SU-DHL-6 (cell line): Measurements from ENCODE around the gene SHISAL1.
"Not testable (repeated sequence)": the region's sequence is repeated elsewhere in the genome, so short reads cannot be mapped to it uniquely, and the experiment has no call there.

Experiments used
- H2AFZ ChIP-seq: fragments of 200-600 bp; sonication (generic); 2 replicates; pipeline ENCODE4 v1.6.1; 2014; ENCODE audit warnings: low read depth, mild to moderate bottlenecking, moderate library complexity, mixed read lengths, antibody characterized with exemption, low read length; ENCODE audit not compliant: severe bottlenecking
- H3F3A ChIP-seq: fragments of 200-600 bp; shearing (Covaris generic); 2 replicates; pipeline ENCODE4 v1.6.0; 2016; ENCODE audit warnings: antibody characterized with exemption, mild to moderate bottlenecking; ENCODE audit not compliant: insufficient read depth
- H3K27ac ChIP-seq: fragments of 200-600 bp; sonication (generic); 2 replicates; pipeline ENCODE4 v1.5.1; 2016; ENCODE audit warnings: low read depth, mild to moderate bottlenecking, low read length, moderate library complexity, mixed read lengths
- H3K27me3 ChIP-seq: fragments of 200-600 bp; sonication (generic), shearing (Covaris generic); 2 replicates; pipeline ENCODE4 v1.6.0; 2014; ENCODE audit warnings: mild to moderate bottlenecking, low read length
- H3K36me3 ChIP-seq: fragments of 200-600 bp; sonication (generic); 2 replicates; pipeline ENCODE4 v1.6.1; 2014; ENCODE audit warnings: mild to moderate bottlenecking, low read length, mixed read lengths
- H3K4me2 ChIP-seq: fragments of 300-600, 200-600 bp; shearing (Covaris generic), sonication (generic); 2 replicates; pipeline ENCODE4 v1.6.0; 2014; ENCODE audit warnings: low read length, low read depth, mild to moderate bottlenecking; ENCODE audit not compliant: poor library complexity, severe bottlenecking
- H3K4me3 ChIP-seq: fragments of 200-600 bp; sonication (generic); 2 replicates; pipeline ENCODE4 v1.5.1; 2014; ENCODE audit warnings: antibody characterized with exemption, low read length, mild to moderate bottlenecking, mixed read lengths; ENCODE audit not compliant: insufficient read depth, poor library complexity, severe bottlenecking
- H3K79me2 ChIP-seq: fragments of 200-600 bp; sonication (generic); 2 replicates; pipeline ENCODE4 v1.6.1; 2014; ENCODE audit warnings: mild to moderate bottlenecking, low read length, moderate library complexity; ENCODE audit not compliant: insufficient read depth
- H3K9ac ChIP-seq: fragments of 200-600 bp; sonication (generic); 2 replicates; pipeline ENCODE4 v1.7.0; 2014; ENCODE audit warnings: mild to moderate bottlenecking, low read length
- H3K9me2 ChIP-seq: fragments of 200-600 bp; sonication (generic); replicated peaks from 2 replicates; pipeline ENCODE4 v1.6.1; 2014; ENCODE audit warnings: low read length; ENCODE audit not compliant: insufficient read depth
- H3K9me3 ChIP-seq: fragments of 200-600 bp; sonication (generic); 2 replicates; pipeline ENCODE4 v1.6.1; 2014; ENCODE audit warnings: low read length, mixed read lengths; ENCODE audit not compliant: insufficient read depth
- H4K20me1 ChIP-seq: fragments of 200-600 bp; sonication (generic); 2 replicates; pipeline ENCODE4 v1.6.1; 2014; ENCODE audit warnings: low read depth, mild to moderate bottlenecking, antibody characterized with exemption, low read length, moderate library complexity, mixed read lengths
- CTCF ChIP-seq: fragments of 200-600 bp; sonication (generic); IDR thresholded peaks from one replicate; pipeline ENCODE4 v1.5.1; 2017; ENCODE audit warnings: antibody characterized with exemption, mild to moderate bottlenecking, low read length, moderate library complexity; ENCODE audit not compliant: insufficient read depth, poor library complexity, severe bottlenecking
- EZH2phosphoT487 ChIP-seq: fragments of 200-600 bp; sonication (generic), shearing (Covaris generic); conservative IDR thresholded peaks from 2 replicates; pipeline ENCODE4 v1.6.1; 2018; ENCODE audit warnings: mild to moderate bottlenecking, antibody characterized with exemption, low read length, moderate library complexity, mixed read lengths

Gene SHISAL1

DNA sequence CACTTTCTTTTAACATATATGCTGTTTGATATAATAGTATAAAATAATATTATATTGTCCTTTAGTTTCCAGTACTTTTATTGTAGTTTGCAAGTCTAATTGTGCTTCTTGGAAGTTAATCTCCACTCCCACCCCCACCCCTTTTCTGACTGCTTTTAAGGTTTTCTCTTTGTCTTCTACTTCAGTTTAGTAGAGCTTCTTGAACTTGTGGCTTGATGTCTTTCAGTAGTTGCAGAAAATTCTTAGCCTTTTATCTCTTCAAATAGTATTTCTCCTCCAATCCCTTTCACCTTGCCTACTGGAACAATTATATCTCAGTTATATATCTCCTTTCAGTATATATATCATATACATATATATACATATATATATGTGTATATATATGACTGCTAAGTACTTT is 75.5 kb downstream of the SHISAL1 start:
- H3K27ac ChIP-seq: no peak overlapping the region
- H3K4me3 ChIP-seq: no peak overlapping the region
- H2AFZ ChIP-seq: no peak overlapping the region
- no peaks in the 10 kb centered on the region for H4K20me1 ChIP-seq
- TF ChIP-seq CTCF (no peak), EZH2phosphoT487 (no peak)
- H3K9ac ChIP-seq: no peak overlapping the region
- no peaks in the 10 kb centered on the region for H3K79me2 ChIP-seq
- no peaks in the 10 kb centered on the region for H3K9me2 ChIP-seq
- no peaks in the 10 kb centered on the region for H3K36me3 ChIP-seq
- H3K9me3 ChIP-seq: no peaks in the 10 kb centered on the region
- no peak overlapping the region for H3K4me2 ChIP-seq
- no peaks in the 10 kb centered on the region for H3K27me3 ChIP-seq
- H3F3A ChIP-seq: no peaks in the 10 kb centered on the region

GRCh38 chr22:44234372-44234771 is 78.4 kb downstream of the SHISAL1 start:
- not testable (repeated sequence) for H3K27me3 ChIP-seq, H3K36me3 ChIP-seq, H2AFZ ChIP-seq, H3K79me2 ChIP-seq, H3K9ac ChIP-seq, H4K20me1 ChIP-seq, H3K9me3 ChIP-seq, H3K27ac ChIP-seq, H3K9me2 ChIP-seq, H3K4me2 ChIP-seq, H3K4me3 ChIP-seq, H3F3A ChIP-seq

GRCh38 chr22:44231233-44231632 is 81.5 kb downstream of the SHISAL1 start:
- Histone ChIP-seq H3K4me3 (no peak overlapping the region), H3K4me2 (no peak overlapping the region), H3K79me2 (no peaks in the 10 kb centered on the region), H3K9me3 (no peaks in the 10 kb centered on the region), H3K27ac (no peak overlapping the region), H3K27me3 (no peaks in the 10 kb centered on the region), H3F3A (no peaks in the 10 kb centered on the region), H4K20me1 (no peaks in the 10 kb centered on the region), H3K9ac (no peak overlapping the region), H2AFZ (peak overlapping the region; percentile 34), H3K9me2 (no peaks in the 10 kb centered on the region), H3K36me3 (no peaks in the 10 kb centered on the region)
- TF ChIP-seq CTCF (no peak), EZH2phosphoT487 (no peak)

DNA sequence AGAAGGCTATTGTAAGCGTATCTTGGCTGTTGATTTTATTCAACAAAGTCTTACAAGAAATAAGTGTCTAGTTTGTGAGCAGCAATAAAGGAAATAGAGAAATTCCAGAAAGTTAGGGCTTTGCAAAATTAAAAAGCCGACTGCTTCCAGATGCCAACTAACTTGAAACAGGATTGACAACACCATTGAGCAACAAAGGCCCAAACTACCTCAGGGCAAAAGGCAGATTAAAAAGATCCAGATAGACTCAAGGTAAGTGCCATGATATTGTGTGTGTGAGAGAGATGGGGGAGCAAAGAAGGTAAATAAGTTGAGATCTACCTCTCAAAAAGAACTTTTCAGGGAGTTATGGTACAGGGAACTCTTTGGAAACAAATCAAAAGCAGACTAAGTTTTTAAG is 82.9 kb downstream of the SHISAL1 start:
- Histone ChIP-seq H4K20me1 (no peaks in the 10 kb centered on the region), H2AFZ (no peak overlapping the region), H3K27me3 (no peaks in the 10 kb centered on the region), H3K79me2 (no peaks in the 10 kb centered on the region), H3K4me2 (no peak overlapping the region), H3F3A (no peaks in the 10 kb centered on the region), H3K9me2 (no peaks in the 10 kb centered on the region), H3K27ac (no peak overlapping the region), H3K36me3 (no peaks in the 10 kb centered on the region), H3K4me3 (no peak overlapping the region), H3K9ac (no peak overlapping the region), H3K9me3 (no peaks in the 10 kb centered on the region)
- no peak for TF ChIP-seq CTCF
- TF ChIP-seq EZH2phosphoT487: no peak
